Trophoblast cell (in vitro differentiated cells and primary cell): ENCODE results near the gene DIRAS1.

Experiments
- DNase-seq, 2 donors: peaks; one replicate each; pipeline ENCODE4 v3.0.0-alpha.2; 2016
- H2AFZ ChIP-seq: 2 replicates; pipeline ENCODE4 v1.6.1; 2013; ENCODE audit warnings: low read length, moderate library complexity, mild to moderate bottlenecking; ENCODE audit not compliant: insufficient read depth, poor library complexity
- H2AK5ac ChIP-seq: 2 replicates; pipeline ENCODE4 v1.6.1; 2013; ENCODE audit warnings: mild to moderate bottlenecking, low read length
- H2BK120ac ChIP-seq: 2 replicates; pipeline ENCODE4 v1.6.1; 2013; ENCODE audit warnings: low read length, mild to moderate bottlenecking, moderate library complexity; ENCODE audit not compliant: insufficient read depth, poor library complexity
- H2BK12ac ChIP-seq: 2 replicates; pipeline ENCODE4 v1.6.1; 2013; ENCODE audit warnings: mild to moderate bottlenecking, low read length, moderate library complexity
- H2BK5ac ChIP-seq: 2 replicates; pipeline ENCODE4 v1.6.1; 2013; ENCODE audit warnings: low read length, low read depth, moderate library complexity, mild to moderate bottlenecking; ENCODE audit not compliant: poor library complexity
- H3K14ac ChIP-seq: 2 replicates; pipeline ENCODE4 v1.6.1; 2013; ENCODE audit warnings: mild to moderate bottlenecking, low read length
- H3K18ac ChIP-seq: 2 replicates; pipeline ENCODE4 v1.6.1; 2013; ENCODE audit warnings: mild to moderate bottlenecking, low read length
- H3K23ac ChIP-seq: 2 replicates; pipeline ENCODE4 v1.6.1; 2013; ENCODE audit warnings: low read length
- H3K27ac ChIP-seq: 2 replicates; pipeline ENCODE4 v1.5.1; 2013; ENCODE audit warnings: low read depth, mild to moderate bottlenecking, inconsistent platforms, low read length, moderate library complexity
- H3K27me3 ChIP-seq: 2 replicates; pipeline ENCODE4 v1.6.1; 2013; ENCODE audit warnings: inconsistent platforms, mild to moderate bottlenecking, low read length, moderate library complexity; ENCODE audit not compliant: insufficient read depth
- H3K36me3 ChIP-seq, 2 experiments: 1 replicate in 1 of 2; 2 replicates in 1 of 2; pipeline ENCODE4 v1.6.1; 2013; ENCODE audit warnings: low read length in 2 of 2, mild to moderate bottlenecking in 2 of 2, moderate library complexity in 1 of 2; ENCODE audit not compliant: insufficient read depth in 2 of 2, control insufficient read depth in 1 of 2
- H3K4ac ChIP-seq: 2 replicates; pipeline ENCODE4 v1.6.1; 2013; ENCODE audit warnings: low read depth, mild to moderate bottlenecking, low read length, moderate library complexity
- H3K4me1 ChIP-seq, 2 experiments: 1 replicate in 1 of 2; 2 replicates in 1 of 2; pipeline ENCODE4 v1.6.1; 2013; ENCODE audit warnings: low read length in 2 of 2, mild to moderate bottlenecking in 2 of 2, moderate library complexity in 1 of 2; ENCODE audit not compliant: insufficient read depth in 2 of 2, control insufficient read depth in 1 of 2
- H3K4me2 ChIP-seq: 2 replicates; pipeline ENCODE4 v1.6.1; 2013; ENCODE audit warnings: inconsistent platforms, mild to moderate bottlenecking, low read length, moderate library complexity
- H3K4me3 ChIP-seq: 2 replicates; pipeline ENCODE4 v1.5.1; 2013; ENCODE audit warnings: mild to moderate bottlenecking, low read depth, low read length, inconsistent platforms
- H3K79me1 ChIP-seq: one replicate; pipeline ENCODE4 v1.6.1; 2013; ENCODE audit warnings: low read length
- H3K79me2 ChIP-seq: 2 replicates; pipeline ENCODE4 v1.6.1; 2013; ENCODE audit warnings: low read length, mild to moderate bottlenecking; ENCODE audit not compliant: control insufficient read depth, insufficient read depth, poor library complexity
- H3K9ac ChIP-seq: 2 replicates; pipeline ENCODE4 v1.6.1; 2013; ENCODE audit warnings: mild to moderate bottlenecking, low read length
- H3K9me3 ChIP-seq: 2 replicates; pipeline ENCODE4 v1.6.1; 2013; ENCODE audit warnings: low read depth, mild to moderate bottlenecking, control low read depth, inconsistent platforms, low read length; ENCODE audit not compliant: insufficient read depth
- H4K12ac ChIP-seq: 2 replicates; pipeline ENCODE4 v1.6.1; 2013; ENCODE audit warnings: low read depth, mild to moderate bottlenecking, low read length, moderate library complexity
- H4K8ac ChIP-seq: 2 replicates; pipeline ENCODE4 v1.6.1; 2013; ENCODE audit warnings: low read depth, mild to moderate bottlenecking, low read length, moderate library complexity
- H4K91ac ChIP-seq: one replicate; pipeline ENCODE4 v1.6.1; 2013; ENCODE audit warnings: low read depth, mild to moderate bottlenecking, low read length, moderate library complexity
- WGBS: extraction: QIAGEN DNeasy Blood & Tissue Kit; methylation state at CpG from one replicate; pipeline ENCODE4 v1.1.7; 2013; ENCODE audit warnings: missing lambda C conversion rate; ENCODE audit not compliant: insufficient read length, insufficient coverage; ENCODE audit errors: extremely low coverage; 5-methylcytosine and 5-hydroxymethylcytosine counted together

DIRAS1 gene

DNA sequence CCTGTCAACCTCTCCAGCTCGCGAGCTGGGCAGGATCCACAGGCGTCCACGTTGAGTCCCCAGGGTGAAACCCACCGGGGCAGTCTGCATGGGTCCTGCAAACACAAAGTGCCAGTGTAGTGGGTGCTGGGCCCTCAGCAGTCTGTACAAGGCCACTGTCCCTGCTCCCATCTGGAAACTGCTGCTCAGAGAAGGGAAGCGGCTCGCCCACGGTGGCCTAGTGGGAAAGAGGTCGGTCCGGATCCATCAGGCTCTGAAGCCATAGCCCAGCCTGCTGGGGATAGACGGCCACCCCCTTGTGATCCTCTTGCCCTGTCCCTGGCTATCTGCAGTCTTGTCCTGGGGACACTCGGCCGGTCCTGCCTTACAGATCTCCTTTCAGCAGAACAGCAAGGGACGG is 2.6 kb upstream of the DIRAS1 start:
- no peaks in the 10 kb centered on the region for H3K79me1 ChIP-seq

DNA sequence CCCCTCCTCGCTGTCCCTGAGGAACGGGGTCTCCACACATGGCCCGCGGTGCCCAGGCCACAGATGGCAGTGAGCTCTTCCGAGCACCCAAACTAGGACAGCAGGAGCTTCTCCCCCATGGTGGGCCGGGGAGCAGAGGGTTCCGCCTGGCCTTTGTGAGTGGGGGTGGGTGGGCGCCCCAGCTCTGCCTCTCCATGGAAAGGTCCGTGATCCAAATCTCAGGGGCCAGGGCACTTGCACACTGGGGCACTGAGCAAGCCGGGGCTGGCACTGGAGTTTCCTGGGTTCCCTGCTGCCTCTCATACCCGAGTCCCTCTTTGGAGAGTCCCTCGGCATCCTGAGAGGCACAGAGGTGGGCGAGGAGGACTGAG is 2.2 kb upstream of the DIRAS1 start:
- H3K27ac ChIP-seq = no peak overlapping the region
- H3K4me2 ChIP-seq = no peak overlapping the region
- H4K12ac ChIP-seq = no peak overlapping the region
- H3K4me3 ChIP-seq = no peak overlapping the region
- H3K14ac ChIP-seq = no peak overlapping the region
- no peaks in the 10 kb centered on the region for H3K79me2 ChIP-seq
- no peaks in the 10 kb centered on the region for H3K79me1 ChIP-seq
- H3K36me3 ChIP-seq = no peaks in the 10 kb centered on the region
- H3K9ac ChIP-seq = no peak overlapping the region
- no peak overlapping the region for H3K18ac ChIP-seq
- no CpG with 5 or more reads among the region's 13 CpGs for WGBS
- peaks cover 4 to 11% of the 10 kb centered on the region in 2 experiments for H3K4me1 ChIP-seq
- no peak overlapping the region for H4K8ac ChIP-seq
- no peak overlapping the region for H2BK120ac ChIP-seq
- DNase-seq = no peak
- no peak overlapping the region for H4K91ac ChIP-seq
- no peak overlapping the region for H2BK12ac ChIP-seq
- H3K27me3 ChIP-seq = peaks cover 32% of the 10 kb centered on the region
- no peak overlapping the region for H2AK5ac ChIP-seq
- H3K9me3 ChIP-seq = peaks cover 6% of the 10 kb centered on the region
- no peak overlapping the region for H3K4ac ChIP-seq
- H3K23ac ChIP-seq = no peak overlapping the region
- no peak overlapping the region for H2AFZ ChIP-seq
- H2BK5ac ChIP-seq = no peak overlapping the region

More for the DNA sequence above, 2.6 kb upstream of the DIRAS1 start:
- no peak overlapping the region for H4K8ac ChIP-seq
- H2BK12ac ChIP-seq = no peak overlapping the region
- peaks cover 6% of the 10 kb centered on the region for H3K9me3 ChIP-seq
- H2AK5ac ChIP-seq = no peak overlapping the region
- H3K27me3 ChIP-seq = peaks cover 32% of the 10 kb centered on the region
- no peak overlapping the region for H2AFZ ChIP-seq
- no peak overlapping the region for H4K12ac ChIP-seq
- no peak overlapping the region for H3K4ac ChIP-seq
- no peak overlapping the region for H4K91ac ChIP-seq
- H2BK120ac ChIP-seq = no peak overlapping the region
- H3K23ac ChIP-seq = no peak overlapping the region
- H3K79me2 ChIP-seq = no peaks in the 10 kb centered on the region
- H3K4me1 ChIP-seq = peaks cover 4 to 11% of the 10 kb centered on the region in 2 experiments
- no peak overlapping the region for H2BK5ac ChIP-seq
- H3K18ac ChIP-seq = no peak overlapping the region
- WGBS = no CpG with 5 or more reads among the region's 14 CpGs
- no peak overlapping the region for H3K27ac ChIP-seq
- H3K9ac ChIP-seq = no peak overlapping the region
- H3K4me3 ChIP-seq = no peak overlapping the region
- H3K36me3 ChIP-seq = no peaks in the 10 kb centered on the region
- no peak overlapping the region for H3K14ac ChIP-seq
- DNase-seq = no peak
- H3K4me2 ChIP-seq = no peak overlapping the region

- no CpG with 5 or more reads among the region's 28 CpGs for WGBS
- no peak overlapping the region for H3K14ac ChIP-seq
- no peaks in the 10 kb centered on the region for H3K79me1 ChIP-seq
- no peak overlapping the region for H3K9ac ChIP-seq
- no peak overlapping the region for H2AK5ac ChIP-seq
- H3K4me3 ChIP-seq = no peak overlapping the region
- H4K91ac ChIP-seq = no peak overlapping the region
- H3K27ac ChIP-seq = no peak overlapping the region
- no peak overlapping the region for H4K8ac ChIP-seq
- no peak overlapping the region for H3K4me2 ChIP-seq
- H2BK120ac ChIP-seq = no peak overlapping the region
- peaks cover 32% of the 10 kb centered on the region for H3K27me3 ChIP-seq
- H2BK12ac ChIP-seq = no peak overlapping the region
- H3K23ac ChIP-seq = no peak overlapping the region
- no peak overlapping the region for H2BK5ac ChIP-seq
- no peaks in the 10 kb centered on the region for H3K36me3 ChIP-seq
- no peak overlapping the region for H4K12ac ChIP-seq
- no peak overlapping the region for H3K4ac ChIP-seq
- peak; percentile 50 to 70 for DNase-seq
- H3K4me1 ChIP-seq = peaks cover 4 to 8% of the 10 kb centered on the region in 2 experiments
- H3K9me3 ChIP-seq = peaks cover 6% of the 10 kb centered on the region
- H3K18ac ChIP-seq = no peak overlapping the region
- H3K79me2 ChIP-seq = no peaks in the 10 kb centered on the region
- no peak overlapping the region for H2AFZ ChIP-seq
These were observed 1.6 kb upstream of the DIRAS1 start for GRCh38 chr19:2722541-2723344.

GRCh38 chr19:2721570-2722540 is 683 bp upstream of the DIRAS1 start:
- no CpG with 5 or more reads among the region's 39 CpGs for WGBS
- no peak overlapping the region for H2BK120ac ChIP-seq

More at GRCh38 chr19:2721570-2722540, 683 bp upstream of the DIRAS1 start:
- H4K12ac ChIP-seq = no peak overlapping the region
- H3K27ac ChIP-seq = no peak overlapping the region
- no peak overlapping the region for H4K8ac ChIP-seq
- H2BK5ac ChIP-seq = no peak overlapping the region
- no peaks in the 10 kb centered on the region for H3K79me2 ChIP-seq
- DNase-seq = no peak
- H3K79me1 ChIP-seq = no peaks in the 10 kb centered on the region
- peak overlapping the region; percentile 57 for H3K4me2 ChIP-seq
- no peak overlapping the region for H3K23ac ChIP-seq
- H3K14ac ChIP-seq = no peak overlapping the region
- H2BK12ac ChIP-seq = no peak overlapping the region
- H4K91ac ChIP-seq = no peak overlapping the region
- H3K9me3 ChIP-seq = peaks cover 6% of the 10 kb centered on the region
- no peak overlapping the region for H3K9ac ChIP-seq
- H2AFZ ChIP-seq = no peak overlapping the region
- H3K27me3 ChIP-seq = peaks cover 32% of the 10 kb centered on the region
- no peaks in the 10 kb centered on the region for H3K36me3 ChIP-seq
- H3K4ac ChIP-seq = no peak overlapping the region
- H3K18ac ChIP-seq = no peak overlapping the region
- H3K4me1 ChIP-seq = peaks cover 0 to 2% of the 10 kb centered on the region in 2 experiments
- H2AK5ac ChIP-seq = no peak overlapping the region
- H3K4me3 ChIP-seq = no peak overlapping the region
